HFFc6 (cell line): ENCODE measurements around the gene SLC22A12. TPM values are rescaled to one million over a fixed set of nuclear protein-coding genes. Genes with fewer than 3 reads are reported as not detected.
A peak's percentile ranks its signal among the peaks of the same experiment; 100 is the strongest.

Experiments used
- DNase-seq: peaks from one replicate; pipeline ENCODE4 v3.0.0-alpha.2; 2018
- H3K27ac Mint-ChIP-seq: 2 replicates; pipeline ENCODE4 v1.8.0; 2020; ENCODE audit warnings: mild to moderate bottlenecking, mixed read lengths
- H3K27me3 Mint-ChIP-seq: 2 replicates; pipeline ENCODE4 v1.8.0; 2021; ENCODE audit warnings: mild to moderate bottlenecking, moderate library complexity, mixed read lengths; ENCODE audit not compliant: insufficient read depth
- H3K36me3 Mint-ChIP-seq: 2 replicates; pipeline ENCODE4 v1.8.0; 2021; ENCODE audit warnings: low read depth, mixed read lengths
- H3K4me1 Mint-ChIP-seq: 2 replicates; pipeline ENCODE4 v1.8.0; 2020; ENCODE audit warnings: low read depth, mixed read lengths
- H3K4me3 Mint-ChIP-seq: 2 replicates; pipeline ENCODE4 v1.8.0; 2020; ENCODE audit warnings: mild to moderate bottlenecking, moderate library complexity, mixed read lengths
- H3K9me3 Mint-ChIP-seq: 2 replicates; pipeline ENCODE4 v1.8.0; 2020; ENCODE audit warnings: mild to moderate bottlenecking, mixed read lengths
- CTCF ChIP-seq: fragments of 200-600 bp; sonication (generic); IDR thresholded peaks from 2 replicates; pipeline ENCODE4 v1.5.0; 2021; ENCODE audit warnings: antibody characterized with exemption, mild to moderate bottlenecking
- total RNA-seq, 6 experiments: library from RNA; stranded (reverse); fragmentation: NEBNext Ultra II Directional; extraction: Animal tissue kit (Norgen Biotek cat#: 25700); gene quantifications; 2 replicates in 1 of 6; 3 replicates in 5 of 6; pipeline ENCODE4 v1.2.3, GENCODE V29; 2021

SLC22A12 gene
- total RNA-seq, 6 experiments from 2014 or later, result not detected

GRCh38 chr11:64564947-64565889 is 25.8 kb upstream of the SLC22A12 start:
- H3K27me3 Mint-ChIP-seq, result peaks cover 29% of the 10 kb centered on the region
- peak; percentile 25; the same call in 1 of the 2 replicates for TF ChIP-seq CTCF
- no peak for DNase-seq
- H3K4me3 Mint-ChIP-seq, result no peak overlapping the region
- H3K9me3 Mint-ChIP-seq, result no peaks in the 10 kb centered on the region
- H3K36me3 Mint-ChIP-seq, result no peaks in the 10 kb centered on the region
- H3K27ac Mint-ChIP-seq, result no peak overlapping the region
- peaks cover 5% of the 10 kb centered on the region; the same call in 1 of the 2 replicates for H3K4me1 Mint-ChIP-seq

- peaks cover 24% of the 10 kb centered on the region for H3K27me3 Mint-ChIP-seq
- H3K9me3 Mint-ChIP-seq, result no peaks in the 10 kb centered on the region
- H3K36me3 Mint-ChIP-seq, result no peaks in the 10 kb centered on the region
- peaks cover 5% of the 10 kb centered on the region; the same call in 1 of the 2 replicates for H3K4me1 Mint-ChIP-seq
- no peak overlapping the region for H3K4me3 Mint-ChIP-seq
- no peak for TF ChIP-seq CTCF
- H3K27ac Mint-ChIP-seq, result no peak overlapping the region
- DNase-seq, result peak; percentile 18
Measured at GRCh38 chr11:64566042-64566914, 24.7 kb upstream of the SLC22A12 start.

- peaks cover 26% of the 10 kb centered on the region for H3K27me3 Mint-ChIP-seq
- no peak overlapping the region for H3K27ac Mint-ChIP-seq
- H3K4me3 Mint-ChIP-seq, result no peak overlapping the region
- H3K9me3 Mint-ChIP-seq, result no peaks in the 10 kb centered on the region
- H3K4me1 Mint-ChIP-seq, result peaks cover 5% of the 10 kb centered on the region; the same call in 1 of the 2 replicates
- no peak for DNase-seq
- no peaks in the 10 kb centered on the region for H3K36me3 Mint-ChIP-seq
- no peak for TF ChIP-seq CTCF
Measured at GRCh38 chr11:64566915-64567891, 23.8 kb upstream of the SLC22A12 start.

- TF ChIP-seq CTCF, result no peak
- DNase-seq, result no peak
- Mint-ChIP-seq H3K27ac (no peak overlapping the region), H3K27me3 (peaks cover 29% of the 10 kb centered on the region), H3K4me3 (no peak overlapping the region), H3K36me3 (no peaks in the 10 kb centered on the region), H3K4me1 (peaks cover 5% of the 10 kb centered on the region; the same call in 1 of the 2 replicates), H3K9me3 (no peaks in the 10 kb centered on the region)
Measured at GRCh38 chr11:64568041-64568571, 22.9 kb upstream of the SLC22A12 start.
